ENCODE results near the gene ADGRG4. TPM values are rescaled to one million over a fixed set of nuclear protein-coding genes. Genes with fewer than 3 reads are reported as not detected.

Gene ADGRG4
- total and polyA plus RNA-seq, 2 donors from 2014 or later, result 0.13 TPM; not detected in 1

- Histone ChIP-seq H3K9ac (ENCODE audit: low read length in 3 of 3) (no peak overlapping the region), H3K27ac (ENCODE audit: low read depth in 2 of 2, low read length in 2 of 2) (no peak overlapping the region), H3K4me3 (ENCODE audit: low read length in 3 of 3) (no peak overlapping the region), H3K9me3 (ENCODE audit: control insufficient read depth in 2 of 3, insufficient read depth in 1 of 3, low read length in 3 of 3) (no peaks in the 10 kb centered on the region), H3K27me3 (ENCODE audit: control insufficient read depth, insufficient read depth, low read length) (no peaks in the 10 kb centered on the region), H3K4me1 (ENCODE audit: control insufficient read depth in 2 of 3, insufficient read depth in 2 of 3, low read depth in 1 of 3, low read length in 3 of 3) (no peaks in the 10 kb centered on the region), H3K36me3 (ENCODE audit: control insufficient read depth in 2 of 3, insufficient read depth in 3 of 3, low read length in 3 of 3) (no peaks in the 10 kb centered on the region)
- intact Hi-C loops (cut with DNase I), result no loop called here
- FAIRE-seq (no peak), DNase-seq (no peak)
- TF ChIP-seq, protein P1, sequence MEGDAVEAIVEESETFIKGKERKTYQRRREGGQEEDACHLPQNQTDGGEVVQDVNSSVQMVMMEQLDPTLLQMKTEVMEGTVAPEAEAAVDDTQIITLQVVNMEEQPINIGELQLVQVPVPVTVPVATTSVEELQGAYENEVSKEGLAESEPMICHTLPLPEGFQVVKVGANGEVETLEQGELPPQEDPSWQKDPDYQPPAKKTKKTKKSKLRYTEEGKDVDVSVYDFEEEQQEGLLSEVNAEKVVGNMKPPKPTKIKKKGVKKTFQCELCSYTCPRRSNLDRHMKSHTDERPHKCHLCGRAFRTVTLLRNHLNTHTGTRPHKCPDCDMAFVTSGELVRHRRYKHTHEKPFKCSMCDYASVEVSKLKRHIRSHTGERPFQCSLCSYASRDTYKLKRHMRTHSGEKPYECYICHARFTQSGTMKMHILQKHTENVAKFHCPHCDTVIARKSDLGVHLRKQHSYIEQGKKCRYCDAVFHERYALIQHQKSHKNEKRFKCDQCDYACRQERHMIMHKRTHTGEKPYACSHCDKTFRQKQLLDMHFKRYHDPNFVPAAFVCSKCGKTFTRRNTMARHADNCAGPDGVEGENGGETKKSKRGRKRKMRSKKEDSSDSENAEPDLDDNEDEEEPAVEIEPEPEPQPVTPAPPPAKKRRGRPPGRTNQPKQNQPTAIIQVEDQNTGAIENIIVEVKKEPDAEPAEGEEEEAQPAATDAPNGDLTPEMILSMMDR (IDR thresholded peaks at IDR 0.05; ENCODE audit: borderline replicate concordance, extremely low read depth, insufficient read depth), result no peak
These were observed 3.7 kb downstream of the ADGRG4 start for GRCh38 chrX:136304493-136304892.

- H3K36me3 ChIP-seq (ENCODE audit: control insufficient read depth in 2 of 3, insufficient read depth in 3 of 3, low read length in 3 of 3), result no peaks in the 10 kb centered on the region
- H3K27ac ChIP-seq (ENCODE audit: low read depth in 2 of 2, low read length in 2 of 2), result no peak overlapping the region
- TF ChIP-seq, protein P1 (IDR thresholded peaks at IDR 0.05; ENCODE audit: borderline replicate concordance, extremely low read depth, insufficient read depth), result no peak
- H3K9ac ChIP-seq (ENCODE audit: low read length in 3 of 3), result no peak overlapping the region
- no peak overlapping the region for H3K4me3 ChIP-seq (ENCODE audit: low read length in 3 of 3)
- no peaks in the 10 kb centered on the region for H3K9me3 ChIP-seq (ENCODE audit: control insufficient read depth in 2 of 3, insufficient read depth in 1 of 3, low read length in 3 of 3)
- no peaks in the 10 kb centered on the region for H3K4me1 ChIP-seq (ENCODE audit: control insufficient read depth in 2 of 3, insufficient read depth in 2 of 3, low read depth in 1 of 3, low read length in 3 of 3)
- no peaks in the 10 kb centered on the region for H3K27me3 ChIP-seq (ENCODE audit: control insufficient read depth, insufficient read depth, low read length)
- intact Hi-C loops (cut with DNase I), result no loop called here
- FAIRE-seq (no peak), DNase-seq (no peak)
These were observed 5.4 kb downstream of the ADGRG4 start for GRCh38 chrX:136306182-136306581.

DNA sequence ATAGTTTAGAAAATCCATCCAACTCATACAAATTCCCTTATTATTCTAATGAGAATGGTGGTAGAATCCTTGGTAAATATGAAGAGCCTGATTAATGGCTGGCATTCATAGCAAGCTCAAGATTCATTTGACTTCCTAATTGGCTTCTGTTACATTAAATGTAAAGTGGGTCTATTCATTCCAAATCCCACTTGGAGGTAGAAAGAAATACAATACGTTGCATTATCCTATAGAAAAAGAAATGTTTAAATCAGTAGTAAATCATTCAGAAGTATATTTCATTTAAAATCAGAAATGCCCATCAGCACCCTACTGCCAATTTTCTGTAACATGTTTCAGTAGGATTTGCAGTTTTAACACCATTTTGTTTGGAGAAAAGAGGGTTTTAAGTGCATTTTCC, 6.7 kb downstream of the ADGRG4 start:
- DNase-seq (no peak), FAIRE-seq (no peak)
- TF ChIP-seq, protein P1 (IDR thresholded peaks at IDR 0.05; ENCODE audit: borderline replicate concordance, extremely low read depth, insufficient read depth), result no peak
- Histone ChIP-seq H3K27ac (ENCODE audit: low read depth in 2 of 2, low read length in 2 of 2) (no peak overlapping the region), H3K36me3 (ENCODE audit: control insufficient read depth in 2 of 3, insufficient read depth in 3 of 3, low read length in 3 of 3) (no peaks in the 10 kb centered on the region), H3K9ac (ENCODE audit: low read length in 3 of 3) (no peak overlapping the region), H3K9me3 (ENCODE audit: control insufficient read depth in 2 of 3, insufficient read depth in 1 of 3, low read length in 3 of 3) (no peaks in the 10 kb centered on the region), H3K4me3 (ENCODE audit: low read length in 3 of 3) (no peak overlapping the region), H3K27me3 (ENCODE audit: control insufficient read depth, insufficient read depth, low read length) (no peaks in the 10 kb centered on the region), H3K4me1 (ENCODE audit: control insufficient read depth in 2 of 3, insufficient read depth in 2 of 3, low read depth in 1 of 3, low read length in 3 of 3) (no peaks in the 10 kb centered on the region)
- intact Hi-C loops (cut with DNase I), result no loop called here

DNA sequence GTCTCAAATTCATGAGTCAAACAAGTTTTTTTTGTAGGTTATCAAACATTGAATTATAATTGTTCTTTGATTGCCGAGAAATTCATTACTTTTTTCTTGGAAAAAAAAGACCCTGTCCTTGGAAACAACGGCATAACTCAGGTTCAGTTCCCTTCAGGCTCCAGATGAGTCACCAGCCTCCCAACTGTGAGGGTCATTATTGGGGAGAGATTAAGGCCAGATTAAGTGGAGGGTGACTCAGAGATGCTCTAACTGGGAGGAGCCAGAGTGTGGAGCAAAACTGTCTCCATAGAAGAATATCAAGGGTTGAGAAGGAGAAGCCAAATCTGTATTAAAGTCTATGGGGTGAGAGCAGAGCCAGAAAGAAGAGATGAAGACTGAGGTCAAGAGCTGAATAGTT, 9.6 kb downstream of the ADGRG4 start:
- intact Hi-C loops (cut with DNase I), result no loop called here
- DNase-seq (no peak), FAIRE-seq (no peak)
- no peak overlapping the region for H3K9ac ChIP-seq (ENCODE audit: low read length in 3 of 3)
- H3K4me3 ChIP-seq (ENCODE audit: low read length in 3 of 3), result no peak overlapping the region
- no peaks in the 10 kb centered on the region for H3K36me3 ChIP-seq (ENCODE audit: control insufficient read depth in 2 of 3, insufficient read depth in 3 of 3, low read length in 3 of 3)
- TF ChIP-seq, protein P1 (IDR thresholded peaks at IDR 0.05; ENCODE audit: borderline replicate concordance, extremely low read depth, insufficient read depth), result no peak
- no peak overlapping the region for H3K27ac ChIP-seq (ENCODE audit: low read depth in 2 of 2, low read length in 2 of 2)
- no peaks in the 10 kb centered on the region for H3K9me3 ChIP-seq (ENCODE audit: control insufficient read depth in 2 of 3, insufficient read depth in 1 of 3, low read length in 3 of 3)
- H3K4me1 ChIP-seq (ENCODE audit: control insufficient read depth in 2 of 3, insufficient read depth in 2 of 3, low read depth in 1 of 3, low read length in 3 of 3), result no peaks in the 10 kb centered on the region
- H3K27me3 ChIP-seq (ENCODE audit: control insufficient read depth, insufficient read depth, low read length), result no peaks in the 10 kb centered on the region

Measured in kidney (tissue), 14 donors.